ENCODE results near the gene CERS4.

The CERS4 gene

GRCh38 chr19:8238251-8238650, 29.1 kb downstream of the CERS4 start:
- TF ChIP-seq CTCF (IDR thresholded peaks at IDR 0.05; ENCODE audit: borderline replicate concordance, insufficient read depth, low read depth, low read length) = no peak
- no peak overlapping the region for H3K4me3 ChIP-seq (ENCODE audit: low read depth, low read length)

DNA sequence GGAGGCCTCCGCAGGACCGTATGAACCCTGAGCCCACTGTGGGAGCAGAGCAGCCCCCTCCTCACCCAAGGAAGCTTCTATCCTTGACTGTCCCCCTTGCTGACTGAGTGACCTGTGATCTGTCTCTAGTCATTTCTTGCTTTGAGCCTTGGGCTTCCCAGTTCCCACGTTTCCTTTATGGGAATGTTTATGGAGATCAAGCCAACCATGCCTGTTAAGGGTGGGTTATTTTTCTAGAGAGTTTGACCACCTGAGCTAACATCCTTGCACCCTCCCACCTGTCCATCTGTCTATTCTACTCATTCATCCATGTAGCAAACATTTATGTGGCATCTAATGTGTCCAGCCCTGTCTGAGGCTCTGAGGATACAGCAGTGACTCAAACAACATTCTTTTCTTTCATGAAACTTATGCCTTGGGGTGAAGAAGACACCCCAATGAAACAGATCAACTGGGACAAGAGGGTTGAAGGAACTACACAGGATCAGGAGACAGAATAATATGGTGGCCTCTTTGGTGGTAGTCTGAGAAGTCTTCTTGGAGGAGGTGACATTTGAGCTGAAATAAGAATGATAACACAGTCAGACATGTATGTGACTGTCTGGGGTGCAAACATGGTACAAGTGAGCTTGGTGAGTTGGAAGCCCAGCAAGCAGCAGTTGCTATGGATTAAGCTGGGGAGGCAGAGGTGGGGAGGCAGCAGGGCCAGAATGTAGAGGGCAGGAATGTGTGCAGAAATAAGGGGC, 30.5 kb downstream of the CERS4 start:
- no peak overlapping the region for H3K4me3 ChIP-seq (ENCODE audit: low read depth, low read length)
- TF ChIP-seq CTCF (IDR thresholded peaks at IDR 0.05; ENCODE audit: borderline replicate concordance, insufficient read depth, low read depth, low read length) = no peak

GRCh38 chr19:8240274-8241229, 31.4 kb downstream of the CERS4 start:
- TF ChIP-seq CTCF (IDR thresholded peaks at IDR 0.05; ENCODE audit: borderline replicate concordance, insufficient read depth, low read depth, low read length) = no peak
- no peak overlapping the region for H3K4me3 ChIP-seq (ENCODE audit: low read depth, low read length)

GRCh38 chr19:8241646-8242045, 32.5 kb downstream of the CERS4 start:
- no peak for TF ChIP-seq CTCF (IDR thresholded peaks at IDR 0.05; ENCODE audit: borderline replicate concordance, insufficient read depth, low read depth, low read length)
- no peak overlapping the region for H3K4me3 ChIP-seq (ENCODE audit: low read depth, low read length)

- TF ChIP-seq CTCF (IDR thresholded peaks at IDR 0.05; ENCODE audit: borderline replicate concordance, insufficient read depth, low read depth, low read length) = no peak
- no peak overlapping the region for H3K4me3 ChIP-seq (ENCODE audit: low read depth, low read length)
These were observed 33.1 kb downstream of the CERS4 start for GRCh38 chr19:8242211-8242821.

DNA sequence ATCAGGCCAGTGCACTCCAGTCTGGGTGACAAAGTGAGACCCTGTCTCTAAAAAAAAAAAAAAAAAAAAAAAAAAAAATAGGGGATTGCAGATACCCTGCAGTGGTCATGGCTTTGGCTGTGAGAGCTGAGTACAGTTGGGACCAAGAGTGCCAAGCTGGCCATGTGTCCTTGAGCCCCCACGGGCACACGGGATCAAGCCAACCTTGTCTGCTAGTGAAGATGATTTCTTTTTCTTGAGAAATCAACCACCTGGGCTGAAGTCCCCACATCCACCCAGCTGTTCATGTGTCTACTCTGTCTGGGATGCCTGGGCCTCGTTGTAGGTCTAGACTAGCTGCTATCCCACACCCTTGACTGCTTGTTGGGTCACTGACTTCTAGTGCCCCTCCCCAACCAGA, 34.0 kb downstream of the CERS4 start:
- no peak for TF ChIP-seq CTCF (IDR thresholded peaks at IDR 0.05; ENCODE audit: borderline replicate concordance, insufficient read depth, low read depth, low read length)
- no peak overlapping the region for H3K4me3 ChIP-seq (ENCODE audit: low read depth, low read length)

All from GM12875 (cell line).